Brain microvascular endothelial cell (primary cell): ENCODE measurements around the gene MMP11.
"Not testable (repeated sequence)": the region's sequence is repeated elsewhere in the genome, so short reads cannot be mapped to it uniquely, and the experiment has no call there.

ENCODE experiments used
- DNase-seq: peaks from one replicate; pipeline ENCODE4 v3.0.0-alpha.2; 2020
- H3K27ac ChIP-seq: fragments of 250-450 bp; sonication (Bioruptor Pico); 2 replicates; pipeline ENCODE4 v1.5.1; 2020; ENCODE audit warnings: mild to moderate bottlenecking, moderate library complexity
- H3K27me3 ChIP-seq: fragments of 250-450 bp; sonication (Bioruptor Pico); replicated peaks from 2 replicates; pipeline ENCODE4 v1.5.1; 2020; ENCODE audit warnings: mild to moderate bottlenecking
- H3K36me3 ChIP-seq: fragments of 250-450 bp; sonication (Bioruptor Pico); replicated peaks from 2 replicates; pipeline ENCODE4 v1.5.1; 2020; ENCODE audit warnings: mild to moderate bottlenecking
- H3K4me3 ChIP-seq: 2 replicates; pipeline ENCODE4 v1.5.1; 2011; ENCODE audit warnings: low read depth, mild to moderate bottlenecking, control low read depth, low read length, moderate library complexity
- CTCF ChIP-seq: IDR thresholded peaks from 2 replicates; pipeline ENCODE4 v1.5.1; 2011; ENCODE audit warnings: low read depth, mild to moderate bottlenecking, moderate library complexity, low read length, control low read depth, inconsistent platforms; ENCODE audit errors: missing control alignments
- in situ Hi-C: cut with HindIII; loops from 2 replicates; pipeline ENCODE4 v1.10.0; 2017; ENCODE audit warnings: low sequenced_read_pairs, low pct_ligation_motif_present

MMP11 gene, protein sequence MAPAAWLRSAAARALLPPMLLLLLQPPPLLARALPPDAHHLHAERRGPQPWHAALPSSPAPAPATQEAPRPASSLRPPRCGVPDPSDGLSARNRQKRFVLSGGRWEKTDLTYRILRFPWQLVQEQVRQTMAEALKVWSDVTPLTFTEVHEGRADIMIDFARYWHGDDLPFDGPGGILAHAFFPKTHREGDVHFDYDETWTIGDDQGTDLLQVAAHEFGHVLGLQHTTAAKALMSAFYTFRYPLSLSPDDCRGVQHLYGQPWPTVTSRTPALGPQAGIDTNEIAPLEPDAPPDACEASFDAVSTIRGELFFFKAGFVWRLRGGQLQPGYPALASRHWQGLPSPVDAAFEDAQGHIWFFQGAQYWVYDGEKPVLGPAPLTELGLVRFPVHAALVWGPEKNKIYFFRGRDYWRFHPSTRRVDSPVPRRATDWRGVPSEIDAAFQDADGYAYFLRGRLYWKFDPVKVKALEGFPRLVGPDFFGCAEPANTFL

DNA sequence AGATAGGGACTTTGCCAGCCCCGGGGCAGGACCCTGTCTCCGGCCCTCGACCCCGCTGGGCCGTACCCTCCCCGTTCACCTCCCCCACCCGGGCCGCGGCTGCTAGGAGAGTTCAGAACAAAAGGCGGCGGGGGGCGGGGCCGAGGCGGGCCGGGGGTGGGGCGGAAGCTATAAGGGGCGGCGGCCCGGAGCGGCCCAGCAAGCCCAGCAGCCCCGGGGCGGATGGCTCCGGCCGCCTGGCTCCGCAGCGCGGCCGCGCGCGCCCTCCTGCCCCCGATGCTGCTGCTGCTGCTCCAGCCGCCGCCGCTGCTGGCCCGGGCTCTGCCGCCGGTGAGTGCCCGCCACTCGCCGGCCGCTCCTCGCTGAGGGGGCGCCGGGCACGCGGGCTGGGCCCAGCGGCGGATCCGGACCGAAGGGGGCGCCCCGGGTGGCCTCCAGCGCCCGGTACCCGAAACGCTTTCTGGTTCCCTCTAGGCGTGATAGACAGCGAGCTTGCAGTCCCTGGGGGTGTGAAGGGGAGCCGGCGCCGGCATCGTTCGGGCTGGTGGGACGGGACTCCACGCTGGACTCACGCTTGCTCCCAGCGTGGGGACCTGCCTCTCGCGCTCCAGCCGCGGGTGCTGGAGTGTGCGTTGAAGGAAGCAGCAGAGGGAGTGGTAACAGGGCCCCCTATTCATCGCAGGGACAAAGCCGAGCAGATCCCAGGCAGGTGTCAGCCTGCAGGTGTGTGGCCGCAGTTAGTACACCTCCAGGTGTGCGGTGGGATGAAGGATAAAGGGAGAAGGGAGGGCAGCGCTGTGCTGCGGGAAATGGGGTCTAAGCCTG is at the start of gene MMP11:
TSS of gene MMP11 (plus strand) at position 201 of the 825 bp plus-strand sequence. CDS start at position 223, 22 bp downstream.
- Histone ChIP-seq H3K4me3 (peak within 1 kb of the TSS; percentile 50), H3K27me3 (no peaks in the 10 kb centered on the region), H3K27ac (no peak within 1 kb of the TSS), H3K36me3 (no peaks in the 10 kb centered on the region)
- in situ Hi-C loops, result no loop called here
- DNase-seq, result no peak
- no peak for TF ChIP-seq CTCF

DNA sequence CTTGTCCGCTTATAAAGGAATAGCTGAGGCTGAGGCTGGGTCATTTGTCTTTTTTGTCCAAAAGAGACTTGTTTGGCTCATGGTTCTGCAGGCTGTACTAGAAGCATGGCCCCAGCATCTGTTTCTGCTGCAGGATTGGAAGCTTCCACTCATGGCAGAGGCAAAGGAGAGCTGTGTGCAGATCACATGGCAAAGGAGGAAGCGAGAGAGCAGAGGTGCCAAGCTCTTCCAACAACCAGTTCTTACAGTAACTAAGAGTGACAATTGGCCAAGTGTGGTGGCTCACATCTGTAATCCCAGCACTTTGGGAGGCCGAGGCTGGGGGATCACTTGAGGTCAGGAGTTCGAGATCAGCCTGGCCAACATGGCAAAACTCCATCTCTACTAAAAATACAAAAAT is 44.5 kb upstream of the MMP11 start:
- H3K36me3 ChIP-seq, H3K27me3 ChIP-seq, H3K4me3 ChIP-seq, H3K27ac ChIP-seq, in situ Hi-C loops, DNase-seq: not testable (repeated sequence)

DNA sequence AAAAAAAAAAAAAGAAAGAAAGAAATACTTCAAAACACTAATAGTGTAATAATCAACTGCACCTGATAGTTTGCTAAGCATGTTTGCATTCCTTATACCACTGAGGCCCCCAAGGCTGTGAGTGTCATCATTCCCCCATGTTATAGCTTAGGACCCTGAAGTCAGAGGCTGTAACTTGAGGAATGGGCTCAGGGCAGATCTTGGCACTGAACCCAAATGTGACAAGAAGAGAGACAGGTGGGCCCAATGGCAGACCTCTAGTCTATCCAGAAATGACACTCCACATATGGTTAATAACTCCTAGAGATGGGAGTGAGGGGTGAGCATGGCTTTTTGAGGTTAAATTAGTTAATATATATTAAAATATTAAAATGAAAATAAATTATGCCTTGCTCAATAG is 35.0 kb upstream of the MMP11 start:
- Histone ChIP-seq H3K4me3 (no peak overlapping the region), H3K36me3 (peaks cover 3% of the 10 kb centered on the region), H3K27ac (no peak overlapping the region), H3K27me3 (no peaks in the 10 kb centered on the region)
- in situ Hi-C loops, result no loop called here
- TF ChIP-seq CTCF, result no peak
- no peak for DNase-seq

DNA sequence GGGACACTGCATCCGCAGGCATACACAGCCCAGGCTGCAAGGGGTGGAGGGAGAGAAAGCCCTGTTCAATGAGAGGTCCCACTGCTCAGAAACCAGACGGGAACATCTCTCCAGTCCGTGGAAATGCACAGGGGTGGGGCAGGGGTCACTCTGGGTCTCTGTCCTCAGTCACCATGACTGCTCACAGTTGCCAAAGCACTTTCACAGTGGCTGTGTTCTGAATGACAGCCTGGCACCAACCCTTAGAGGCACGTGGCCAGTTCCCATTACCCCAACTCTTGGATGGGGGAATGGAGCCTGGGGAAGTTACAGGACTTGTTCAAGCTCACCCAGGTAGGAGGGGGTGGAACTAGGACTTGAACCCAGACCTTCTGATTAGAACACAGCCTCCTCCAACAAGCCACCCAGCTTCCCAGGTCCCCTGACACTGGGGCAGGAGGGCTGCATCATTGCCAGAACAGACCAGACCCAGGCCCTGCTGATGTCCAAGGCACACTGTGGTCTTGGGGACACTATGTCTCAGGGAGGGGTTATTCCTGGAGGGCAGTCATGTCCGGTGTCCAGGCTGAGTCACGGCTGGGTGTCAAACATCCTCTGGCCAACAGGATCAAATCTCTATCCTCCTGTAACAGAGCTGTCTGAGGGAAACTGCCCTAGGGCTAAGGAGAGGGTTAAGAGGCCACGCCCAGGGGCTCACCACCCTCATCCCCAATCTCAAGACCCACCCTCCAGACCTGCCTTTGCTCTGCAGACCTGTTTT is 30.0 kb upstream of the MMP11 start:
- in situ Hi-C loops, result no loop called here
- no peak for TF ChIP-seq CTCF
- Histone ChIP-seq H3K27me3 (no peaks in the 10 kb centered on the region), H3K36me3 (peaks cover 30% of the 10 kb centered on the region), H3K4me3 (no peak overlapping the region), H3K27ac (no peak overlapping the region)
- no peak for DNase-seq

GRCh38 chr22:23743303-23743705 is 29.3 kb upstream of the MMP11 start:
- no peak overlapping the region for H3K4me3 ChIP-seq
- H3K36me3 ChIP-seq, result peaks cover 30% of the 10 kb centered on the region
- in situ Hi-C loops, result no loop called here
- no peak for TF ChIP-seq CTCF
- no peak for DNase-seq
- H3K27ac ChIP-seq, result no peak overlapping the region
- H3K27me3 ChIP-seq, result no peaks in the 10 kb centered on the region
